NB4 (cell line): Measurements from ENCODE around the gene SERF2.
"Not testable (repeated sequence)": the region's sequence is repeated elsewhere in the genome, so short reads cannot be mapped to it uniquely, and the experiment has no call there.

Experiments used
- DNase-seq: peaks from one replicate; pipeline ENCODE4 v3.0.0; 2010; ENCODE audit warnings: low read depth
- H3K4me3 ChIP-seq: one replicate; pipeline ENCODE4 v1.5.1; 2011; ENCODE audit warnings: mild to moderate bottlenecking, low read depth, low read length, moderate library complexity
- MYC ChIP-seq: IDR thresholded peaks from 2 replicates; pipeline ENCODE4 v1.6.1; 2011; ENCODE audit warnings: low read depth, low read length
- POLR2A ChIP-seq: IDR thresholded peaks from 2 replicates; pipeline ENCODE4 v1.6.1; 2011; ENCODE audit warnings: mild to moderate bottlenecking; ENCODE audit not compliant: insufficient read length; ENCODE audit errors: extremely low read depth
- TF ChIP-seq, protein P1 (sequence below): IDR thresholded peaks from 2 replicates; pipeline ENCODE4 v1.6.1; 2011; ENCODE audit warnings: low read depth, low read length
- TF ChIP-seq, protein P2 (sequence below): IDR thresholded peaks from one replicate; pipeline ENCODE4 v1.5.1; 2012; ENCODE audit warnings: low read depth, low read length

The SERF2 gene

DNA sequence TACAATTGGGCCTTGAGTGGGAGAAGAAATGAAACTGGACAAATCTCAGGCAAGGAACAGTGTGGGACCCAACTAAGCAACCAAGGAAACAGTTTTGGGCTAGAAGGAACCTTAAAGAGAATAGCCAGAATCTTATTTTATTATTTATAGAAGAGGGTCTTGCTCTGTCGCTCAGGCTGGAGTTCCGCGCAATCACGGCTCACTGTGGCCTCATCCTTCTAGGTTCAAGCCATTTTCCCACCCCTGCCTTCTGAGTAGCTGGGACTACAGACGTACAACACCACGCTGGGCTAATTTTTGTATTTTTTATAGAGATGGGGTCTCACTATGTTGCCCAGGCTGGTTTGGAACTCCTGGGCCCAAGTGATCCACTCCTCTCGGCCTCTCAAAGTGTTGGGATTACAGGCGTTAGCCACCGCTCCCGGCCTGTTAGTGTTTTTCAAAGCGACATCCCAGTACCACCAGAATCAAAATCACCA, 33.9 kb downstream of the SERF2 start:
- H3K4me3 ChIP-seq, result no peak overlapping the region
- TF ChIP-seq MYC, result no peak
- no peak for TF ChIP-seq POLR2A
- TF ChIP-seq, protein P1, sequence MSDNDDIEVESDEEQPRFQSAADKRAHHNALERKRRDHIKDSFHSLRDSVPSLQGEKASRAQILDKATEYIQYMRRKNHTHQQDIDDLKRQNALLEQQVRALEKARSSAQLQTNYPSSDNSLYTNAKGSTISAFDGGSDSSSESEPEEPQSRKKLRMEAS, result no peak
- TF ChIP-seq, protein P2, sequence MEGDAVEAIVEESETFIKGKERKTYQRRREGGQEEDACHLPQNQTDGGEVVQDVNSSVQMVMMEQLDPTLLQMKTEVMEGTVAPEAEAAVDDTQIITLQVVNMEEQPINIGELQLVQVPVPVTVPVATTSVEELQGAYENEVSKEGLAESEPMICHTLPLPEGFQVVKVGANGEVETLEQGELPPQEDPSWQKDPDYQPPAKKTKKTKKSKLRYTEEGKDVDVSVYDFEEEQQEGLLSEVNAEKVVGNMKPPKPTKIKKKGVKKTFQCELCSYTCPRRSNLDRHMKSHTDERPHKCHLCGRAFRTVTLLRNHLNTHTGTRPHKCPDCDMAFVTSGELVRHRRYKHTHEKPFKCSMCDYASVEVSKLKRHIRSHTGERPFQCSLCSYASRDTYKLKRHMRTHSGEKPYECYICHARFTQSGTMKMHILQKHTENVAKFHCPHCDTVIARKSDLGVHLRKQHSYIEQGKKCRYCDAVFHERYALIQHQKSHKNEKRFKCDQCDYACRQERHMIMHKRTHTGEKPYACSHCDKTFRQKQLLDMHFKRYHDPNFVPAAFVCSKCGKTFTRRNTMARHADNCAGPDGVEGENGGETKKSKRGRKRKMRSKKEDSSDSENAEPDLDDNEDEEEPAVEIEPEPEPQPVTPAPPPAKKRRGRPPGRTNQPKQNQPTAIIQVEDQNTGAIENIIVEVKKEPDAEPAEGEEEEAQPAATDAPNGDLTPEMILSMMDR, result no peak

DNA sequence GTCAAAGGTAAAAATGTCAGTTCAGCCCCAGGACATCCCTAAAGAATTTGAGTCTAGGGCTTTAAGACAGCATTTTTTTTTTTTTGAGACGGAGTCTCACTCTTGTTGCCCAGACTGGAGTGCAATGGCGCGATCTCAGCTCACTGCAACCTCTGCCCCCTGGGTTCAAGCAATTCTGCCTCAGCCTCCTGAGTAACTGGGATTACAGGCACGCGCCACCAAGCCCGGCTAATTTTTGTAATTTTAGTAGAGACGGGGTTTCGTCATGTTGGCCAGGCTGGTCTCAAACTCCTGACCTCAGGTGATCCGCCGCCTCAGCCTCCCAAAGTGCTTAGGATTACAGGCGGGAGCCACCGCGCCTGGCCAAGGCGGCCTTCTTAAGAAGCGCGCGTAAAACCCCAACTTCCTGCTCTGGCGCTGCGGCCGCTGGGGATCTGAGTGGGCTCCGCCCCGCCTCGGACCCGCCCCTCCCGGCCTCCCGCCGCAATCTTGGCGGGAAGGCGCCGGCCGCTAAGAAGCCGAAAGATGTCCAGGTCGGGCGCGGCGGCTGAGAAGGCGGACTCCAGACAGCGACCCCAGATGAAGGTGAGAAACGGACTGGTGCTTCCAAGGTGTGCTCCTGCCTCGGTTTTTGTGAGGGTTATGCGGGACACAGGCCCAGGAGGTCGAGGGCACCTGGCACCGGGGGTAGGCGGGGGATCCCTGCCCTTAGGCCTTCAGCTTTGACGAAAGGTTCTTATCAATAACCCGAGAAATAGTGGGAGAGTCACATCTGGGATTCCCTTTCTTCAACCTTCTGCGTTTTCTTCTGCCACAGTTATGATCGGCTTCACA, 34.6 kb downstream of the SERF2 start, which contains the start of gene WDR76:
TSS of gene WDR76 (plus strand) at position 495 of the 834 bp plus-strand sequence. CDS start at position 526, 31 bp downstream.
- TF ChIP-seq POLR2A, result peak; percentile 42
- TF ChIP-seq MYC, result no peak
- TF ChIP-seq, protein P1, result no peak
- TF ChIP-seq, protein P2, result no peak
- DNase-seq, result peak; percentile 96
- peak within 1 kb of the TSS; percentile 95 for H3K4me3 ChIP-seq

More for the DNA sequence above, 33.9 kb downstream of the SERF2 start:
- DNase-seq, result no peak

DNA sequence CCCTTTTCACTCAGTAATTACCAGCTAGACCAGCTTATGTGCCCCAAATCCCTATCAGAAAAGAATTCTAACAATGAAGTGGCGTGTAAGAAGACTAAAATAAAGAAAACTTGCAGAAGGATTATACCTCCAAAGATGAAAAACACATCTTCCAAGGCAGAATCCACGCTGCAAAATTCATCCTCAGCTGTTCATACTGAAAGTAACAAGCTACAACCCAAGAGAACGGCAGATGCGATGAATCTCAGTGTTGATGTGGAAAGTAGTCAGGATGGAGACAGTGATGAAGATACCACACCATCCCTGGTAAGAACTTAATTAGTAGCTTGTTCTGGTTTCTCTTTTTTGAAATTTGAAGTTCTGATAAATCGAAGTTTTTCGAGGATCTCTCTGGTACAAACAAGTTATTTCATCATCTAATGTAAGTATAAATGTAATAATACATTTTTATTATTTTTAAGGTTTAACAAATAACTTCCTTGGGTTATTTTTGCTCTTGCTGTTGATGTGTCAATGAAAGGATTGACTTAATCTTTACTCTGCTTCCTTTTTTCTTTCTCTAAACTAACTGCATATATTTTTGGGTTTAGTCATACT, 36.0 kb downstream of the SERF2 start:
- peak; percentile 24 for DNase-seq
- no peak for TF ChIP-seq MYC
- TF ChIP-seq POLR2A, result no peak
- TF ChIP-seq, protein P1, result no peak
- TF ChIP-seq, protein P2, result no peak
- H3K4me3 ChIP-seq, result peak overlapping the region; percentile 95

DNA sequence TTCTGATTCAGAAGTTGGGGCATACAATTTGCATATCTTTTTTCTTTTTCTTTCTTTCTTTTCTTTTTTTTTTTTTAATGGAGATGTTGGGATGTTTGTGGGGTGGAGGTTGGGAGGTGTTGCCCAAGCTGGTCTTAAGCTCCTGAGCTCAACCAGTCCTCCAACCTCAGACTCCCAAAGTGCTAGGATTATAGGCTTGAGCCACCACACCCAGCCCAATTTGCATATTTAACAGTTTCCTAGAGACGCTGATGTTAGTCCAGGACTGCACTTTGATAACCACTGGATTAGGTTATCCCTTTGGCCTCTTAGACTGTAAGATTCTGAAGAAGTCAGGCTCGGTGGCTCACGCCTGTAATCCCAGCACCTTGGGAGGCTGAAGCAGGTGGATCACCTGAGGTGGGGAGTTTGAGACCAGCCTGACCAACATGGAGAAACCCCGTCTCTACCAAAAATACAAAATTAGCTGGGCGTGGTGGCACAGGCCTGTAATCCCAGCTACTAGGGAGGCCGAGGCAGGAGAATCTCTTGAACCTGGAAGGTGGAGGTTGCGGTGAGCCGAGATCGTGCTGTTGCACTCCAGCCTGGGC, 37.9 kb downstream of the SERF2 start:
- H3K4me3 ChIP-seq, result peak overlapping the region; percentile 11
- not testable (repeated sequence) for DNase-seq

DNA sequence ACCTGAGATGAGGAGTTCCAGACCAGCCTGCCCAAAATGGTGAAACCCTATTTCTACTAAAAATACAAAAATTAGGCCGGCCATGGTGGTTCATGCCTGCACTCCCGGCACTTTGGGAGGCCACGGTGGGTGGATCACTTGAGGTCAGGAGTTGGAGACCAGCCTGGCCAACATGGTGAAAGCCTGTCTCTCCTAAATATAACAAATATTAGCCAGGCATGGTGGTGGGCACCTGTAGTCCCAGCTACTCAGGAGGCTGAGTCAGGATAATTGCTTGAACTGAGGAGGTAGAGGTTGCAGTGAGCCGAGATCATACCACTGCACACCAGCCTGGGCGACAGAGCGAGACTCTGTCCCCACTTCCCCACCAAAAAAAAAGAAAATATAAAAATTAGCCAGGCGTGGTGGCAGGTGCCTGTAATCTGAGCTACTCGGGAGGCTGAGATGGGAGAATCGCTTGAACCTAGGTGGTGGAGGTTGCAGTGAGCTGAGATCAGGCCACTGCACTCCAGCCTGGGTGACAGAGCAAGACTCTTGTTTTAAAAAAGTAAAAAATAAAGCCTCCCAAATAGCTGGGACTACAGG, 38.7 kb downstream of the SERF2 start:
- H3K4me3 ChIP-seq, DNase-seq: not testable (repeated sequence)

DNA sequence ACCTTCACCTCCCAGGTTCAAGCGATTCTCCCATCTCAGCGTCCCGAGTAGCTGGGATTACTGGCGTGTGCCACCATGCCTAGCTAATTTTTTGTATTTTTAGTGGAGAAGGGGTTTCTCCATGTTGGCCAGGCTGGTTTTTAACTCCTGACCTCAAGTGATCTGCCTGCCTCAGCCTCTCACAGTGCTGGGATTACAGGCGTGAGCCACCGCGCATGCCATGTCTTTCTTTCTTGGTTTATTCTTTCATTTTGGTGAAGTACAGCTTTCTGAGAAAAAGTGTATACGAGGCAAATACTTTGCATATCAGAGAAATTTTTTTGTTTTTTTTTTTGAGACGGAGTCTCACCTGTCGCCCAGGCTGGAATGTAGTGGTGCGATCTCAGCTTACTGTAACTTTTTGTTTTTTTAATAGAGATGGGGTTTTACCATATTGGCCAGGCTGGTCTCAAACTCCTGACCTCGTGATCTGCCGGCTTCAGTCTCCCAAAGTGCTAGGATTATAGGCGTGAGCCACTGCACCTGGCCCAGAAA, 39.5 kb downstream of the SERF2 start:
- H3K4me3 ChIP-seq, result peak overlapping the region; percentile 16

DNA sequence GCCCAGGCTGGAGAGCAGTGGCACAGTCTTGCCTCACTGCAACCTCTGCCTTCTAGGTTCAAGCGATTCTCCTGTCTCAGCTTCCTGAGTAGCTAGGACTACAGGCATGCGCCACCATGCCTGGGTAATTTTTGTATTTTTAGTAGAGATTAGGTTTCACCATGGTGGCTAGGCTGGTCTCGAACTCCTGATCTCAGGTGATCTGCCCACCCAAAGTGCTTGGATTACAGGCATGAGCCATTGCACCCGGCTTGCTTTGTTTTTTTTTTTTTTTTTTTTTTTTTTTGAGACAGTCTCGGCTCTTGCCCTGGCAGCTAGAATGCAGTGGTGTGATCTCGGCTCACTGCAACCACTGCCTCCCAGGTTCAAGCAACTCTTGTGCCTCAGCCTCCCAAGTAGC, 40.4 kb downstream of the SERF2 start:
- not testable (repeated sequence) for DNase-seq

More for the DNA sequence above, 39.5 kb downstream of the SERF2 start:
- DNase-seq, result not testable (repeated sequence)

More for the DNA sequence above, 40.4 kb downstream of the SERF2 start:
- H3K4me3 ChIP-seq, result not testable (repeated sequence)
